Measurements from ENCODE around the gene CCM2L. TPM values are rescaled to one million over a fixed set of nuclear protein-coding genes. Genes with fewer than 3 reads are reported as not detected.

The CCM2L gene
- total and polyA plus RNA-seq, 9 of the 15 experiments (the other 6 are each of a cell fraction or from before 2014, with no cell fraction given) = 0.04 TPM; not detected in 8

- Histone ChIP-seq H3K36me3 (ENCODE audit: control insufficient read depth, insufficient read depth, low read length) (no peaks in the 10 kb centered on the region), H3K27ac (ENCODE audit: extremely low read depth, low read depth, low read length) (no peak overlapping the region), H3K79me2 (ENCODE audit: control insufficient read depth, insufficient read depth, low read length) (no peaks in the 10 kb centered on the region), H4K20me1 (replicated peaks; ENCODE audit: control insufficient read depth, insufficient read depth, low read length) (no peaks in the 10 kb centered on the region; the same call in 1 of the 2 replicates), H3K4me1 (replicated peaks in 1 of 2; ENCODE audit: control insufficient read depth in 2 of 2, insufficient read depth in 2 of 2, low read length in 2 of 2) (peaks cover 0 to 11% of the 10 kb centered on the region in 2 experiments; a peak in 4 of 5 replicates), H3K4me3 (no peak overlapping the region), H3K9ac (ENCODE audit: insufficient read depth in 1 of 2, low read depth in 2 of 2, low read length in 2 of 2) (no peak overlapping the region), H2AFZ (ENCODE audit: low read depth, low read length) (no peak overlapping the region), H3K27me3 (ENCODE audit: control insufficient read depth in 2 of 2, insufficient read depth in 2 of 2, low read length in 2 of 2) (0 out of 5 replicates have a peak, but pooled peaks cover 0 to 15% of the 10 kb centered on the region in 2 experiments), H3K9me3 (replicated peaks; ENCODE audit: control insufficient read depth, insufficient read depth, low read depth, low read length) (no peaks in the 10 kb centered on the region), H3K4me2 (ENCODE audit: insufficient read depth, low read length) (no peak overlapping the region), H3K9me1 (ENCODE audit: control insufficient read depth, insufficient read depth, low read length) (no peaks in the 10 kb centered on the region)
- TF ChIP-seq HSF4 (CRISPR knock-in tag; IDR thresholded peaks at IDR 0.05; ENCODE audit: borderline replicate concordance) = no peak
- TF ChIP-seq SAFB2 (IDR thresholded peaks at IDR 0.05; ENCODE audit: borderline replicate concordance, low read depth, low read length, severe bottlenecking) = no peak
- peak; percentile 31 for TF ChIP-seq NFYB (IDR thresholded peaks at IDR 0.05; ENCODE audit: extremely low read depth, insufficient read length)
- TF ChIP-seq PKNOX1 (IDR thresholded peaks at IDR 0.05) = peak; percentile 86
- no peak for TF ChIP-seq STAG1 (CRISPR knock-in tag; IDR thresholded peaks at IDR 0.05; ENCODE audit: borderline replicate concordance)
- TF ChIP-seq PBX2 (CRISPR knock-in tag; IDR thresholded peaks at IDR 0.05; ENCODE audit: low read depth) = no peak
- peak; percentile 45; the same call in 1 of the 2 replicates for TF ChIP-seq PBX2 (tag; conservative IDR thresholded peaks at IDR 0.05; ENCODE audit: low read depth)
- TF ChIP-seq HDGF (IDR thresholded peaks at IDR 0.05) = no peak
- no peak for TF ChIP-seq ZBTB7A (IDR thresholded peaks at IDR 0.05; ENCODE audit: borderline replicate concordance, control insufficient read depth, low read depth, low read length)
- intact Hi-C loops (cut with micrococcal nuclease) (no loop called here), in situ Hi-C loops (cut with MboI) (no loop called here)
- ChIA-PET POLR2A (no interaction called here), CTCF (ENCODE audit: low intra/inter-chr PET ratio) (no interaction called here)
- no TSS peak for BruUV-seq (replicated peaks)
- no peak for ATAC-seq
- WGBS (ENCODE audit: insufficient coverage, low coverage, missing lambda C conversion rate) = 0% methylated on average over 2 of the region's 2 CpGs
- DNase-seq (ENCODE audit: extremely low read depth in 1 of 4, low spot score in 3 of 4) = peak in 1 of 4 experiments; percentile 30
- FAIRE-seq = no peak
Observed at GRCh38 chr20:32003325-32003724, 6.9 kb upstream of the CCM2L start.

Data from K562 (cell line).